Measurements from ENCODE around the gene CASTOR2. TPM values are rescaled to one million over a fixed set of nuclear protein-coding genes. Genes with fewer than 3 reads are reported as not detected.

Gene CASTOR2
- total RNA-seq, 1 donor from 2014 or later, result 39.3 TPM

DNA sequence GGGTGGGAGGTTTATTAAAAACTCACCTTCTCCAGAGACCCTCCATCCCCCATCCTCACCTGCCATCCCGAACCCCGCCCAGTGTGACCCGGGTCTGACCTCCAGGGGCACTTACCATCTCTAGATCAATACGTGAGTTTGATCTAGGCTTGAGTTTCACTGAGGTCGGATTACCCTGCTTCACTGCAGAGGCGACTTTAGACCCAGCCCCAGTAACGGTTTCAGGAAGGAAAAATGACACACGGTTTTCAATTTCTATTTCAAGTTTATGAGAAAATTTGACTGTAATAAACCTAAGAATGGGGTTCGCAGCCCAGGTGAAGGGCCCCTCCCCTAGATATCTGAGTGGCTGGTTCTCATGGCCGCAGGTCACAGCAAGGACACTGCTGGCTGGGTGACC lies 76.0 kb downstream of the CASTOR2 start:
- Mint-ChIP-seq H3K9me3 (no peaks in the 10 kb centered on the region), H3K27me3 (ENCODE audit: low read depth) (no peaks in the 10 kb centered on the region), H3K36me3 (ENCODE audit: low read depth) (no peaks in the 10 kb centered on the region), H3K27ac (ENCODE audit: unreplicated experiment) (no peak overlapping the region), H3K4me3 (no peak overlapping the region), H3K4me1 (peaks cover 8% of the 10 kb centered on the region)
- DNase-seq (ENCODE audit: low read depth, low spot score), result no peak
- TF ChIP-seq, protein P1, sequence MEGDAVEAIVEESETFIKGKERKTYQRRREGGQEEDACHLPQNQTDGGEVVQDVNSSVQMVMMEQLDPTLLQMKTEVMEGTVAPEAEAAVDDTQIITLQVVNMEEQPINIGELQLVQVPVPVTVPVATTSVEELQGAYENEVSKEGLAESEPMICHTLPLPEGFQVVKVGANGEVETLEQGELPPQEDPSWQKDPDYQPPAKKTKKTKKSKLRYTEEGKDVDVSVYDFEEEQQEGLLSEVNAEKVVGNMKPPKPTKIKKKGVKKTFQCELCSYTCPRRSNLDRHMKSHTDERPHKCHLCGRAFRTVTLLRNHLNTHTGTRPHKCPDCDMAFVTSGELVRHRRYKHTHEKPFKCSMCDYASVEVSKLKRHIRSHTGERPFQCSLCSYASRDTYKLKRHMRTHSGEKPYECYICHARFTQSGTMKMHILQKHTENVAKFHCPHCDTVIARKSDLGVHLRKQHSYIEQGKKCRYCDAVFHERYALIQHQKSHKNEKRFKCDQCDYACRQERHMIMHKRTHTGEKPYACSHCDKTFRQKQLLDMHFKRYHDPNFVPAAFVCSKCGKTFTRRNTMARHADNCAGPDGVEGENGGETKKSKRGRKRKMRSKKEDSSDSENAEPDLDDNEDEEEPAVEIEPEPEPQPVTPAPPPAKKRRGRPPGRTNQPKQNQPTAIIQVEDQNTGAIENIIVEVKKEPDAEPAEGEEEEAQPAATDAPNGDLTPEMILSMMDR (conservative IDR thresholded peaks at IDR 0.05), result no peak

DNA sequence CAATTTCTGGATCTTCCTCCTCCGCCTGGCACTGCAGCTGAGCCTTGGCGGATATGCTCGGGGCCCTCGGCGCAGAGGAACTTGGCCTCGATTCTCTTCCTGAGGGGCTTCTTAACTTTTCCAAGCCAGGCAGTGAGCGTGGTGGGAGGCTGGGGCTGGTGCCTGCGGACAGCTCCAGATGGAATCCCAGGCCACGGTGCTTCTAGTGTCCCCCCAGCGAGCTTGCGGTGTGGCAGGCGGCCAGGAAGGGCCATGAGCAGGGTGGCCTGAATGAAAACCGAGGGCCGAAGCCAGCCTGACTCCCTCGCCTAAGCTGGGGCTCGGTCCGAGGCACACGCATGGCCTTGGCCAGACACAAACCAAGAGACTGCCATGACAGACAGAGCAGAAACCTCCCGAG lies 77.8 kb downstream of the CASTOR2 start:
- TF ChIP-seq, protein P1 (conservative IDR thresholded peaks at IDR 0.05), result no peak
- peaks cover 15% of the 10 kb centered on the region for H3K4me1 Mint-ChIP-seq
- no peaks in the 10 kb centered on the region for H3K36me3 Mint-ChIP-seq (ENCODE audit: low read depth)
- no peak overlapping the region for H3K4me3 Mint-ChIP-seq
- no peaks in the 10 kb centered on the region for H3K27me3 Mint-ChIP-seq (ENCODE audit: low read depth)
- H3K9me3 Mint-ChIP-seq, result no peaks in the 10 kb centered on the region
- no peak for DNase-seq (ENCODE audit: low read depth, low spot score)
- H3K27ac Mint-ChIP-seq (ENCODE audit: unreplicated experiment), result peak overlapping the region; percentile 19

DNA sequence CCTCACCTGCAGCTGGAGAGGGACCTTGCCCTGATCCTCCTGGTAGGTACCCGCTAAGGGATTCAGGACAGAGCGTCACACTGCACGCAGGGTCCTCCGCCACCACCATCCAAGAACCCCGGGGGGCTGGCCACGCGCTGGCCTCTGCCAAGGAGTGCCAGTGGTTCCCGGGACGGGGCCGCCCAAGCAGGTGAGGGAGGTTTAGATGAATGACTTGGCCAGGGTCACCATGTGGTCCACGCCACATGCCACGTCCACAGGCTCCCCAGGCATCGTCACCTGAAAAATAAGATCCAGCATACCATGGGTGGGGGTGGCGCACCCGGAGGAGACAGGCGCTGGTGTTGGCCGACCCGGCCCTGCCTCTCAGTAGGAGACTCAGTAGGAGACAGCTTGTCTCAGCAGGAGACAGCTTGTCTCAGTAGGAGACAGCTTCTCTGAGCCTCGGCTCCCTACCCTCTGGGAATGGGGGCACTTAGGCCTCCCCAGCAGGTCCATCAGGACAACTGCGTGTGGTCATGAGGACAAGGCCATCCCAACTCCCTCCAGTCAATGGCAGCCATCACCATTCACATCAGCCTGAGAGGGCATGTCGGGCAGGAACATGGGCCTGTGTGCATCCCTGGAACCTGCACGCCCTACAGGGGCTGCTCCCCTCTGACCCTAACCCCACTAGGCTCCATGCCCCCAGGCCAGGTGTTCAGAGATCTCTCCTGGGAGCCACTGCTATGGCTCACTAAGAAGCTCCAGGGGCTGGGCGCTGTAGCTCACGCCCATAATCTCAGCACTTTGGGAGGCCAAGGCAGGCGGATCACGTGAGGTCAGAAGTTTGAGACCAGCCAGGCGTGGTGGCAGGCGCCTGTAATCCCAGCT lies 78.6 kb downstream of the CASTOR2 start:
- Mint-ChIP-seq H3K27ac (ENCODE audit: unreplicated experiment) (no peak overlapping the region), H3K9me3 (no peaks in the 10 kb centered on the region), H3K36me3 (ENCODE audit: low read depth) (no peaks in the 10 kb centered on the region), H3K4me3 (no peak overlapping the region), H3K4me1 (peaks cover 15% of the 10 kb centered on the region), H3K27me3 (ENCODE audit: low read depth) (no peaks in the 10 kb centered on the region)
- TF ChIP-seq, protein P1 (conservative IDR thresholded peaks at IDR 0.05), result no peak
- DNase-seq (ENCODE audit: low read depth, low spot score), result no peak

DNA sequence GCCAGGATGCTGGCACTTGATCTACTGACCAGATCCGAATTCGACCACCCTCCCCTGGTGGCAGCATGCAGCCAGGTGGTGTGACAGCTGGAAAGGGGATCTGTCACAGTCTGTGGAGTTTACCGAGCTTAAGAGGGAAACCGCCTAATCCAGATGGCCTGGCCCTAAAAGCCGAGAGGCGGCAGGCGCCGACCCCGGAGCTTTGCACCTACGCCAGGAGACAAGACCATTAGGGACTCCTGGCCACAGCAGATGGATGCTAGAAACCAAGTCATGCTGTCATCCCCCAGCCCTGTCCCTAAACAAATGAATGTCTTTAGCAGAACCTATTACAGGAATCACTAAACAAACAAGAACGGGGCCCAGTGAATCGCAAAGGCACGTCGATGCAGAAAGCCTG lies 81.4 kb downstream of the CASTOR2 start:
- Mint-ChIP-seq H3K36me3 (ENCODE audit: low read depth) (no peaks in the 10 kb centered on the region), H3K4me3 (no peak overlapping the region), H3K4me1 (peaks cover 6% of the 10 kb centered on the region), H3K27me3 (ENCODE audit: low read depth) (no peaks in the 10 kb centered on the region), H3K9me3 (no peaks in the 10 kb centered on the region), H3K27ac (ENCODE audit: unreplicated experiment) (peak overlapping the region; percentile 62)
- DNase-seq (ENCODE audit: low read depth, low spot score), result no peak
- TF ChIP-seq, protein P1 (conservative IDR thresholded peaks at IDR 0.05), result no peak

DNA sequence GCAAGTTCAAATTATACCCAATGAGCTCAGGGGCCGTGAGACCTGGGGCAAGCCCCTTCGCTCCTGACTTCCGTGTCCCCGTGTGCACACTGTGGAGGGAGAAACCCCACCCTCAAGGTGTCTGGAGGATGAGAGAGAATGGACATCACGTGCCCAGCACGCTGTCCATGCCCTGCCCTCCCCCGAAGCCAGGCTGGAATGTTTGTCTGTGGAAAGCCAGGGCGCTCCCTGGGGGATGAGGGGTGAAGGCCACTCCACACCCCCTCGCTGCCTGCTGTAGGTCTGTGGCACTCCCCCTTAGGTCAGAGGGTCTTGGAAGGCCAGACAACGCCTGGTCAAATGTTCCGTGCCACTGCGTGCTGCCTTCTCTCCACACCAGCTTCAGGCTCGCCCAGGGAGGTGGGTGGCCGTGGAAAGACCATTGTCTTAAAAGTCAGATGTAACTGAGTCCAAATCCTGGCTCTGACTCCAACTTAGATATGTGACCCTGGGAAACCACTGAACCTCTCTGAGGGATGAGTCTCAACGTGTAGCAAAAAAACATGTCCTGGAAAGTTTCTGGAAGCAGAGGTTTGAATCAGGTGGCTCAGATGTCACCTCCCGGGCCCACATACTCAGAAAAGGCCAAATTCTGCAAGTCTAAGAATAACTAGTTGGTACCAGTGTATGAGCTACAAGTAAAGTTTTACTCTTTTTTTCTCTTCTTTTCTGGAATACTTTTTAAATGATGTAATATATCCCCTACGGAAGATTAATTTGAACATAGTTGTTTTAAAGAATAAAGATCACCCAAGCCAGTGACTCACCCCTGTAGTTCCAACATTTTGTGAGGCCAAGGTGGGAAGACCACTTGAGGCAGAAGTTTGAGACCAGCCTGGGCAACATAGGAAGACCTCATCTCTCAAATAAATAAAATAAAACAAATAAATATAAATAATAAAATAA lies 84.2 kb downstream of the CASTOR2 start:
- DNase-seq (ENCODE audit: low read depth, low spot score), result no peak
- Mint-ChIP-seq H3K36me3 (ENCODE audit: low read depth) (no peaks in the 10 kb centered on the region), H3K9me3 (no peaks in the 10 kb centered on the region), H3K27ac (ENCODE audit: unreplicated experiment) (no peak overlapping the region), H3K27me3 (ENCODE audit: low read depth) (no peaks in the 10 kb centered on the region), H3K4me1 (peaks cover 6% of the 10 kb centered on the region), H3K4me3 (no peak overlapping the region)
- TF ChIP-seq, protein P1 (conservative IDR thresholded peaks at IDR 0.05), result no peak

Measured in neural crest cell (in vitro differentiated cells).